Left colon (tissue), 2 donors: ENCODE results near the gene ARID5B. TPM values are rescaled to one million over a fixed set of nuclear protein-coding genes. Genes with fewer than 3 reads are reported as not detected.
A peak's percentile ranks its signal among the peaks of the same experiment; 100 is the strongest.

ENCODE experiments used
- ATAC-seq: fragments of 200-7000 bp; cut with Tn5 transposase; one replicate; pipeline ENCODE4 v1.9.1; 2020; ENCODE audit warnings: mild to moderate bottlenecking, moderate library complexity
- DNase-seq, 2 donors: peaks; one replicate each; pipeline ENCODE4 v3.0.0-alpha.2; 2020
- intact Hi-C, 2 donors: fragments of 100-400 bp; cut with DNase I in 1 of 2; cut with micrococcal nuclease in 1 of 2; formaldehyde crosslinking; loops; one replicate each; pipeline versions ENCODE4 v1.11.2 to v1.14.0; 2022; cut with DNase I, micrococcal nuclease
- total RNA-seq, 2 donors: library from RNA; stranded (reverse); fragmentation: NEBNext Ultra II Directional; extraction: Animal tissue kit (Norgen Biotek cat#: 25700); gene quantifications; one replicate each; pipeline ENCODE4 v1.2.1, GENCODE V29; 2021
- donor health status: DM: no; HTN: no; CAD: no.
- donor health status: DM: yes; HTN: yes; CAD: no.

The ARID5B gene
- total RNA-seq, 2 donors from 2014 or later, result 20.0 to 20.5 TPM

DNA sequence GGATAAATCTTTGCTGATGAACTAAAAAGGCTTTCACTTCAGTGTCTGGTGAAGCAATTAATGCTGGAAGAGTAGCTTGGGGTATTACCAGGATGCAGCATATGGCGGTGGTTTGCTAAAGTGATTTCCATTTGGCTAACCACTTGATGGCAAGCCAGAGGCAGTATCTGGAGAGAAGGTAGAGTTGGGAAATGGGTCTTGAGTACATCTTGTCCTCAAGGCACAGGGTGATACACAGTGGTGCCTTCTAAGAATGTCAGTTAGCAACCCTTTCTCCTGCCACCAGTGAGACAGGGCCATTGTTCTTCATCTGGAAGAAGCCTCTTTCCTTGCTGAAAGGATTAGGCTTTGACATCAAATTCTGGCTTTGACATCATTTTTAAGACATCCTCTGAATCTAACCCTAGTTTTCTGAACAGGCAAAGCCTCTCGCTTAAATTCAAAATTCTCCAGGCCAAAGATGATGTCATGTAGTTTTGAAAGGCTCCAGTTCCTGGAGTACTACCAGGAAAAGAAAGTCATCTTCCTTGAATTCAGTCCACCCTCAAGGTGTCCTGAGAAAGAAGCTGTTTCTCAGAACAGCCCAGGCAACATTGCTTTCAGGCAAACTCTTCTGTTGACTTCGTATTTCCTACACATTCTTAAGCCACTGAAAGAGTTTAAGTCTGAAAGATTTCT lies 162.4 kb downstream of the ARID5B start:
- no peak for DNase-seq
- no peak for ATAC-seq
- intact Hi-C loops, result no loop called here

DNA sequence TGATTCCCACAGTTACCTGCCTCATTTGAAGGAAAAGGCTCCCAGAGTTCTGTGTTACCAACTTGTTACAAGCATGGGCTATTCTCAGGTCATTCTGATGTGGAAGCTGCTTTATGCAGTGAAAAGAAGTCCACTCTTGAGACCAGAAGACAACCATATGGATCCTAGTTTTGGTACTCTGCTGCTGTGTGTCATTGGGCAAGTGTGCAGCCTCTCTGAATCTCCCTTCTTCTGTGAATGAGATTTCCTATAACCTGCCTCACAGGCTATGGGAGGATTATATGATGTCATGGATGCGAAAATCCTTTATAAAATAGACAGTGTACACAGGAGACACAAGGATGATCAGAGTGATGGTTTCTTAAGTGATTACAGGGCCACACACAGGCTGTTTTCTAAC lies 166.1 kb downstream of the ARID5B start:
- DNase-seq, result no peak
- intact Hi-C loops, result no loop called here
- no peak for ATAC-seq

DNA sequence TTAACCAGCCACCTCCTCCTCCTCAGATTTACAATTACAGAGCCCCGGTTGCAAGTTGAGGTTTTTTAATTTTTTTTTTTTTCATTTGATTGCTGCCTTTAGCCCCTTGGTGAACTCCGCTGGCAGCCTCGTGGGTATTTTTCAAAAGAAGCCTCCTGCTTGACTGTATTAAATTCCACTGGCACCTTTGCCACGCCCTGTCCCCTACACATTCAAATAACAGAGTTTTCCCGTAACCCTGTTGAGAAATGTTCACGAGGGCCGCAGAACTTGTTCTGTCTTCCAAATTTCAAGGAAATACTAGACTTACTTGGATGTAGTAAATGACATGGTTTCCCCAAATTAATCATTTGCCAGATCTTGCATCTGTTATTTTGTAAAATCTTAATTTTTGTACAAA lies 167.0 kb downstream of the ARID5B start:
- ATAC-seq (no peak), DNase-seq (no peak)
- intact Hi-C loops, result no loop called here

DNA sequence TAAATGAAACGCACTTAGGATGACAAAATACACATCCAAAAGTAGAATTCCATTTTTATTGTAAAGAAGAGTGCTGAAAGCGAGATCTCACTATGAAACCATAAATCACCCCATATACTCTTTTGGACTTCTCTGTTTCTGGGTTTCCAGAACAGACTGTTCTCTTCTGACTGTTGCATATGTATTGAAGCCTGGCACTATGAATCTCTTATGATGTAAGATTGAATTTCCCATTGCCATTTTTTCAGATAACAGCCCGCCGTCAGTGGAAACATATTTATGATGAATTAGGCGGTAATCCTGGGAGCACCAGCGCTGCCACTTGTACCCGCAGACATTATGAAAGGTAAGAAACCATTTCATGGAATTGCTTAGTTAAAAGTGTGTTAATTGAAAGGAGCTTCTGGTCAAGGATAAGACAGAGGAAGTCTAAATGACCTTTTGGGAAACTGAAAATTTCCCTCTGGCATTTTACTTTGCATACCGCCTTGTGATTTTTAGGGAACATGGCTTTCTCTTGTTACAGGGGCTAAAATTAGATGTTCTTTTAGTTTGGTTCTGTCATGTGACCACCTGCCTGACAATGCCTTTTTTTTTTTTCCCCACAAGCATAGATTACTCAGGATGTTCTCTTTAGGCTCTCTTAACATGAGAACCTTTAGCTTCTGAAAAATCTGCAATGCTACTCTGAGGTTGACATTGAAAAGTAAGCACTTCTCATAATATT lies 168.1 kb downstream of the ARID5B start:
- intact Hi-C loops, result no loop called here
- DNase-seq (no peak), ATAC-seq (no peak)

DNA sequence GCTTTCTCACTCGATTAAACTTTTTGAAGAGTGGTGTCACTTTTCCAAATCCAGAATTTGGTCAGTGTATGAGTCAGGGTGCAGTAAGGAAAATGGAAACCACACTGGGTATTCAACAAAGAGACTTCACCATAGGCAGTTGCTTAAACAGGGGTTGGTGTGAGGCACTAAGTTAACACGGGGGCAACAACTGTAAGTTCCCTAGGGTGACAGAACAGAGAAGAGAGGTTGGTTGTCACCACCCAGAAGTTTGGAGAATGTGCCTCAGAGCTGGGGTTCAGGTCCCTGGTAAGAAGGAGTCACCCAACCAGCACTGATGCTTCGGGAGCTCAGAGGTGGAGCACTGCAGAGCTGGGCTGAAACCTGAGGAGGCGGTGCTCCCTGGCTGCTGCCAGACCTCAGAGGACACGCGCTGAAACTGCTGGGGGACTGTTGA lies 170.4 kb downstream of the ARID5B start:
- ATAC-seq (no peak), DNase-seq (no peak)
- intact Hi-C loops, result no loop called here

DNA sequence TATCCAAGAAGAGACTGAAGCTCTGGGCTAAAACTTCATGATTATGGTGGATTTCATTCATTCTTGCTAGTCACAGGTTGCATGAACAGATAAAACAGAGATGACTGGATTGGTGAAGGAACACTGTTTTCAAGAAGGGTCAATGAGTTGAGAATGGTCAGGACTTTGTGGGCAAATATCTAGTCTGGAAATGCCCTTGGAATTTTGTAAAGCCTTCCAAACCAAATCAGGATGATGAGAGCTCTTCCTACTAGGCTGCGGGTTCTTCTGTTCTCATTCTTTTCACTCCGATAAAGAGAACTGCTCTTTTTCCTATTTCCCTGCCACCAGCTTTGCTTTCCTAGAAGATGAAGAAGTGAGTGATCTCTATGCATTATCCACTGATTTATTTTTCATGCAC lies 171.4 kb downstream of the ARID5B start:
- intact Hi-C loops, result no loop called here
- DNase-seq, result no peak
- no peak for ATAC-seq

DNA sequence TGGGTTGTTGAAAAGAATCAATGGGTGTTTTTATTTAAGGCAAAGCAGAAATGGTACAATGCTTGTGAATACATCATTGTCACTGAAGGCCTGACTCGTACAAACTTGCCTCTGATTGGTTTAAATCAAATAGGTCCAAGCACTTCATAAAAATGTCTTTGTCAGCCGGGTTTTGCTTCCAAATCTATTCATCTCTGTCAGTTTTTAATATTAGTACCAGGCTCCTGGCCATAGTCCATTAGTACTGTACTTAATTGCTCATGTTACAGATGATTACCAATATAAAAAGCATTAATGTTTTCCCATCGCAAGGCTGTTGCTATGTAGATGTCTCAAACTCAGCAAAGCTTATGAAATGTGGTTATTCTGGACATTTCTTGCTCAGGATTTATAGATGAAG lies 171.9 kb downstream of the ARID5B start:
- ATAC-seq, result no peak
- no peak for DNase-seq

DNA sequence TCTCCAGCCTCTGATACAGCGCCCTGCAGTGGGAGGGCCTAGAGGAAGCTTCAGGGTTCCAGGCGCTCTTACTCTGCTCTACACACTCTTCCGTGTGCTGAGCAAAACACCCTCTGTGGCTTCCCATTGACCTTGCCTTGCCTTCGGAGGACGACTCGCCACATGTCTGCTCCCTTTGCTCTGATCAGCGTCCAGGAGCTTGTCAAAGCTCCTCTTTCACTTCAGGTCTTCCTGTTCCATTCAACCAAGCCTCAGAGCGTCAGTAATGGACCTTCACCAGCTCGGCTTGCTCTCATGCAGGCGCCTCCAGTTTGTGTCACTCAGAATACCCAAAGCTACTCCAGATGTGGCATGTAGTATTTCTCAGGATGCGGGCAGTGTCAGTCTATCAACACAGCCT lies 173.9 kb downstream of the ARID5B start:
- intact Hi-C loops, result no loop called here
- ATAC-seq, result no peak
- no peak for DNase-seq

More for the DNA sequence above, 171.9 kb downstream of the ARID5B start:
- intact Hi-C loops, result no loop called here

DNA sequence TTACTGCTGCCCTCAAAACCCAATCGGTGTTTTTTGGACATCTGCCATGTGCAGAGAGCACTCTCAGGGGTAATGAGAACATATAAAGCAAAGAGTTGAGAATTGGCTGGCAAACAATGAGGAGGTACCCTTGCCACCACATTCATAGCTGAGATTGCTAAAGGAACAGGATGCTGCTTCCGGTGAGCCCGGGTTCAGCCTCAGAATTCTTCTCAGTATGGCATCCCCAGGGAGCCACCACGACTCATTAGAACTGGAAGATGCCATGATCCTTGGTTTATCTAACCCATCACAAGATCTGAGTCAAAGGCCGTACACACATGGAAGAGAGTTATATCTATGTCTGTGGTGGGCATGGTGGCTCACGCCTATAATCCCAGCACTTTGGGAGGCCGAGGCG lies 174.4 kb downstream of the ARID5B start:
- no peak for ATAC-seq

DNA sequence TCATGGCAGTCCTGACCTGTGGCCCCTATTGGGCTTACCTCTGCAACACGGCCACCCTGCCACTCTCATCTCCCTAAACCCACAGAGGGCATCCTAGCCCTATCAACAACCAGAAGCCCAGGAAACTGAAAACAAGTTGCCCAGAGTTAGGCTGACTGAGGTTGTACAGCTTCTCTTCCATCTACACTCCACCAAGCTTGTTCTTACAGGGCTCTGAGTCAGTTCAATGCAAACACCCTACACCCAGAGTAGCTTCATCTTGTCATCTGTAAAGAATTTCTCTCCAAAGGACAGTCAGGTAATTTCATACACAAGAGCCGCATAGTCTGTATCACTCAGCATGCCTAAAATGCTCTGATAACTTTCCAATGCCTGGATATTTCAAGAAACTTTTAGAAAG lies 175.4 kb downstream of the ARID5B start:
- no peak for ATAC-seq
- DNase-seq, result no peak
- intact Hi-C loops, result no loop called here

More for the DNA sequence above, 174.4 kb downstream of the ARID5B start:
- DNase-seq, result no peak
- intact Hi-C loops, result no loop called here

DNA sequence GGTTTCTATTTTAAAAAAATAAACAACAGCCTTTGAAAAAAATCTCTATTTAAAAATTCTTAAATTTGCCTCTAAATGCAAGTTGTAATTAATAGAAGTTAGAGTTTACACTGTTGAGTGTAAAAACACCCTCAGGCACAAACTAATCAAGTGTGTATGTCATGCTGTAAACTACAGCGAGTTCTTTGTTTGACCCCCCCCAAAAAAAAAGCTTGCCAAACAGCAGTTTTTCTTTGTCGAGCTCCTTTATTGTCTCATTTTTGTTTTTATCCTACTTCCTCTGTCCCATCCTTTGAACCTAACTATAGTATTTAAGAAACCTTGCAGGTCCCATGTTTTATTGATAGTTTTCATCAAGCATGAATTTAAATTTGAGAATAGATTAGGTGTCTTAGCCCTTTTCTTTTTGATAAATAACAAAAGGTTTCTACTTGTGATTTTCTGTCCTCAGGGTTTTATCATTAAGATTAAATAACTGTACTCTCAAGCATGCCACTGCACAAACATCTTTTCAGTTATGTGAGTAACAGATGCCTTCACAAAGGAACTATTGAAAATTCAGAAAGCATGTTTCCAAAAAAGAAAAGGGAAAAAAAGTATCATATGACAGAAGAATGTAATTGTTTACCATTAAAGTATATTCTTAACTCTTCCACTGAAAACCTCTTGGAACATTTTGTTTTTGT lies 176.0 kb downstream of the ARID5B start:
- ATAC-seq (no peak), DNase-seq (no peak)
- intact Hi-C loops, result no loop called here

DNA sequence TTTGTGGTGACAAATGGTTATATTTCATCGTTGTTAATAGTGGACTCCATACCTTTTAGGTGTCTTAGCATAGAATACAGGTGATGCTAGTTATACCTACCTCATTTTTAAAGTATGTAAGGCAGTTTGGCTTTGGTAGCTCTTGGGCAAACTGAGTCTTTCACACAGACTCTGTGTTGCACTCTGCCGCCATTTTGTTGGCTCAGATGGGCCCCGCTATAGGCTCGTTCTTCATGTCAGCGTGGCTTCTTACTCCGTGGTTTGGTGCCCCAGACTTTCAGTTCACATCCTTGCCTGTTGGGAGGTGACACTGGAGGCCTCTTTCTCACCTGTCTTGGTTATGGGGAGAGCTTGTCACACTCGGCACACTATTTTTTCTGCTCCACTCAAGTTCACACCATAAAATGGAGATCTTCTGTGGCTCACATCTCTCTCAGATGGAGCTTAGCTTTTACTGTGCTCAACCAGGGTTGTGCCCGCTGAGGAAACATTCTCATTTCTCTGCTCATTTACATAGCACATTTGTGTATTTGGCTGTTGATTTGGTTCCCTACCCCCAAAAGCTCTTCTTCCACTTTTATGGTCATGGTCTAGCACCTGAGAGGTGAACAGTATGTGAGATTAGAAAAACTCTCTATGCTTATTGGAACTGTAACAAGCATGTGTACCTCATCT lies 178.5 kb downstream of the ARID5B start:
- intact Hi-C loops, result no loop called here
- DNase-seq (no peak), ATAC-seq (no peak)

DNA sequence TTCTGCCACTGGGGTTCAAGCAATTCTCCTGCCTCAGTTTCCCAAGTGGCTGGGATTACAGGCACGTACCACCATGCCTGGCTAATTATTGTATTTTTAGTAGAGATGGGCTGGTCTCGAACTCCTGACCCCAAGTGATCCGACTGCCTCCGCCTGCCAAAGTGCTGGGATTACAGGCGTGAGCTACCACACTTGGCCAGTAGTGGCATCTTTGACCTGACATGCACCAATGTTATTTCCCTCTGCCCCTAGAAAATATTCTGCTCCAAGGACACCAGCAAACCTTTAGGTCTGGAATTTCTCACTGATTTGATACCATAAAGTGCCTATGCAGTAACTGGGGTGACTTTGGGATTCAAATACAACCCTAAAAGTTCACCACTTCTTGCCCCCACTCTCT lies 179.4 kb downstream of the ARID5B start:
- ATAC-seq (no peak), DNase-seq (no peak)
- intact Hi-C loops, result no loop called here

DNA sequence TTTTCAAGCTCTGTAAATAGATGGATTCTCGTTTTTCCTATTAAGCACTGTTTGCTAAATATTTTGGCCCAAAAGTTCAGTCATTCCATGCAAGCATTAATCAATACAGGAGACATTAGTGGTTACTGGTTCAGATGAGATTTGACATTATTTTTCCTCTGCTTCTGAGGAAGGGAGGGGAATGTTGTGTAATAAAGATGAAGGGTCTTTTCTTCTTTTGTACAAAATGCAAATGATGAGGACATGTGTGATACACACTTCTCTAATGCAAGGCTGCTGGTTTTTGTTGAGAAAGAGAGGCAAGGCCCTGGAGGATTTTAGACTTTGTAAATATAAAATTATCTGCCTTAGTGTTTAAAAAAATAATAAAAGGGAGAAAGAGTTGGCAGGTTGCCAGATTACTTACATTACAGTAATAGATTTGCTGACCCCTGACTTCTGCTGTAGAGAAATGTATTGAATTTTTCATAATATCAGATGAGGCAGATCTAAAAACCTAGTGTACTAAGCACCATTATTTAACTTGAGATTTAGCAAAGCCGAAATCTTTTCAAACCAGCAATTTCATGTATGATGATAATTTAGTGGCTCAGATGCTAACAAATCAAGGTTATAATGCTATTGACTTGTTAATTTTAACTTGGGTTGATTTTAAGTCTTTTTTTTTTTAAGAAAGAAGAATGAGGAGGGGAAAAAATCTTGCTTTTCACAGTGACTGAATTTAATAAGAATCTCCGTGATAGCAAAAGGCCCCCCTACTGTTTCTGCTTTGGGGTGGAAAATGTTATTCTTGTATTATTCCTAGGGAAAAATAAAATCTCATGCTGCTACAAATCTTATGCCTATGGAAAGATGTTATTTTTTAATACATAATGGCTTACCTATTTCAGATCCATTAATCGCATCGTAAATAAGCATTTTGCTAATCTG lies 180.1 kb downstream of the ARID5B start:
- DNase-seq, result no peak
- intact Hi-C loops, result no loop called here
- ATAC-seq, result no peak

DNA sequence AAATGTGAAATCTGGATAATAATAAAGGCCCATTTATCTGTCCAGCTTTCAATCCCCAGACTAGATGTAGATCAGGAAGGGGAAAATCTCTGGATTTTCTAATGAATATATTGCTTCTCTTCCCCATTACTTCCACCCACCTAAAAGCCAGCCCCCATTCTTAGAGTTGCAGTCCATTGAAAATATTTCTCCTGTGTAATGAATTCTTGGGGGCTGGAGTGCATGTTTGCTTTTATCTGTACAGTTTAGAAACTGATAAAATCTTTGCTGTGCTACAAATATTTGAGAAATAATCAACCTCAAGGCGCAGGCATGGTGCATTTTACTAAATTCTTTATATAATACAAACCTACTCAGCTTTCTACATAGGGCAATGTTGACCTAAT lies 180.8 kb downstream of the ARID5B start:
- no peak for ATAC-seq
- intact Hi-C loops, result no loop called here
- no peak for DNase-seq

DNA sequence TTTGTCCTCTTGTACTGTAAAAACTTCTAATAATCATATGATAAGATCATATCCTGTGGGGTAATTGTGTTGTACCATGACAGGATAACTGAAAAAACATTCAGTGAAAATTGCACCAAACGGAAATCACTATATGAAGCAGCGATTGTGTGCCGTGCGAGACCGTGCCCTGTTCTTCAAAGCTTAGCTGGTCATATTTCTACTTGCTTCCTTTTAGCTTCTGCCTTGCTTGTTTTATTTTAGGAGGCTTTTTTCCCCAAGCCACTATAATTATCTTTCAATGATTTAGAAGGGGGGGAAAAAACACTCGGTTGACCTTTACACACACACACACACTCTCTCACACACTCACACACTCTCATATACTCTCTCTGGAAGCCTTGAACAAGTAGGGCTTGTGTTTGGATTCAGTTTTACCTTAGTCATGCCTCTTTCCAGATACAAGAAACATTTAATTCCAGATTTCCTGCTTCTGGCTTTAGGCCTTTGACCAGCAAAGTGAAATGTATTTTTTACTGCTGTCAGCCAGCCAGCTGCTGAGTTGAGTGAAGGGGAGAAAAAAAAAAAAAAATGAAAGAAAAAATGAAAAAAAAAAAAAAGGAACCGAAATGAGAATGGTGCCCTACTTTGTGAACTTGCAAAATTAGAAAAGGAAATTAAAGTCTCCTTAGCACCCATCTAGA lies 181.4 kb downstream of the ARID5B start:
- peak; percentile 79 for ATAC-seq
- intact Hi-C loops, result no loop called here

DNA sequence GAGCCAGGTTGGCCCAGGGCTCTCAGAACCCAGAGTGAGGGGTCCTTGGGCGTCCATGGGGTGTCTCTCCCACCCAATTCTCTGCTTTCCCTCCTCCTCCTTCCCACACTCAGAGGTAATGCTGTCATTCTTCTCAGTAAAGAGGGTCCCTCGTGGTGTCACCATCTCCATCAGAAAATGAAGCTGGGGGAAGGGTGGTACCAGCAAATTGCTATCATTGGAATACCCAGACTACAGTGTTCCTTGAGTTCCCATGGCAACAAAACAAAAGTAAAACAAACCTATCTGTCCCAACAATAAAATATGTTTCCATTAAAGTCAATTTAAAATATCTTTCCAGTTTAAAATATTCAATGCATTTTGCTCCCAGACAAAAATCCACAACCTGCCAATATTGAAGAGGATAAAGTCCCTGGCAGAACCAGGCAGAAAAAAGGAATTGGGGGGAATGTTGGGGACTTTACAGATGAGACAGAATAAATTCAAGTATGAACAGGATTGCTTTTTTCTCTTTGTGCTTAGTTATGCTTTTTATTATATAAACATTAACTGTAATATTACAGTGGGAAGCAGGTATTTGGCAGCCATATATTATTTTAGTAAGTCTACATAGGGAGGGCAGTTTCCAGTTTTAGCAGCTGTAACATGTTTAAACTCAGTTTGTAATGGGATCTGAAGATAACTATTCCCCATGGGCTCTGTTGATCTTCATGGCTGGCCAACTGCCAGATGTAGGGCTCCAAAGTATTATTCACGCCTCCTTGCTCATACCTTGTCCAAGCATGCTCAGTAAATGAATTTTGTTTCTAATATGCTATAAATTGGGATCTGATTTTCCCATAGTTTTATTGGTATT lies 182.1 kb downstream of the ARID5B start:
- DNase-seq, result peak; percentile 29 to 42
- intact Hi-C loops, result no loop called here
- peak; percentile 26 for ATAC-seq

More for the DNA sequence above, 181.4 kb downstream of the ARID5B start:
- DNase-seq, result peak in 1 of 2 donors; percentile 30
